Uterus (tissue), 4 donors: Measurements from ENCODE around the gene OSGEPL1. TPM values are rescaled to one million over a fixed set of nuclear protein-coding genes. Genes with fewer than 3 reads are reported as not detected.
"Not testable (repeated sequence)": the region's sequence is repeated elsewhere in the genome, so short reads cannot be mapped to it uniquely, and the experiment has no call there.

Experiments used
- DNase-seq, 2 donors: peaks; one replicate each; pipeline ENCODE4 v3.0.0-alpha.2; 2019 to 2020
- H3K27ac ChIP-seq, 2 donors: fragments of 200-600 bp; sonication (generic); 1 replicate in 1 of 2; 2 replicates in 1 of 2; pipeline ENCODE4 v1.5.1; 2016 to 2018
- H3K27me3 ChIP-seq, 2 donors: fragments of 200-600 bp; sonication (generic); one replicate each; pipeline ENCODE4 v1.5.1; 2018 to 2019; ENCODE audit warnings: control low read depth in 1 of 2
- H3K36me3 ChIP-seq, 2 donors: fragments of 200-600 bp; sonication (generic); one replicate each; pipeline ENCODE4 v1.5.1; 2019; ENCODE audit warnings: control low read depth in 1 of 2
- H3K4me1 ChIP-seq, 2 donors: fragments of 200-600 bp; sonication (generic); one replicate each; pipeline ENCODE4 v1.5.1; 2018 to 2019; ENCODE audit warnings: control low read depth in 1 of 2
- H3K4me3 ChIP-seq, 2 donors: fragments of 200-600 bp; sonication (generic); 1 replicate in 1 of 2; 2 replicates in 1 of 2; pipeline ENCODE4 v1.5.1; 2018 to 2019; ENCODE audit warnings: mild to moderate bottlenecking in 1 of 2
- H3K9me3 ChIP-seq, 2 donors: fragments of 200-600 bp; sonication (generic); one replicate each; pipeline ENCODE4 v1.5.1; 2019; ENCODE audit warnings: control low read depth in 1 of 2
- CTCF ChIP-seq, 4 experiments: fragments of 200-600 bp in 2 of 4; fragments of 450-650 bp in 2 of 4; sonication (generic) in 2 of 4; IDR thresholded peaks; one replicate each; pipeline ENCODE4 v1.5.1; 2016 to 2019; ENCODE audit warnings: antibody characterized with exemption in 4 of 4, mild to moderate bottlenecking in 2 of 4, moderate library complexity in 1 of 4
- POLR2A ChIP-seq, 2 donors: fragments of 450-650 bp; IDR thresholded peaks; one replicate each; pipeline ENCODE4 v1.6.1; 2016; ENCODE audit warnings: antibody characterized with exemption in 2 of 2, mild to moderate bottlenecking in 1 of 2, moderate library complexity in 1 of 2
- intact Hi-C: fragments of 100-400 bp; cut with DNase I; formaldehyde crosslinking; loops from one replicate; pipeline ENCODE4 v1.15.1; 2023; ENCODE audit warnings: low total_unique reads
- total RNA-seq, 4 donors: library from RNA; depleted of rRNA in 3 of 4; stranded (reverse); fragments of >200 nt in 3 of 4; gene quantifications; one replicate each; pipeline versions ENCODE4 v1.1.0 to v1.2.4, GENCODE V29; 2014 to 2023
- donor health status: DM: yes; HTN: yes; CAD: no.

Gene OSGEPL1
- total RNA-seq, 4 donors from 2014 or later, result 3.6 to 28.2 (median 6.2) TPM

GRCh38 chr2:189770590-189771322 is 8.2 kb upstream of the OSGEPL1 start:
- no peak for DNase-seq
- H3K36me3 ChIP-seq, result no peaks in the 10 kb centered on the region
- no peaks in the 10 kb centered on the region for H3K27me3 ChIP-seq
- no peak overlapping the region for H3K4me3 ChIP-seq
- TF ChIP-seq CTCF (IDR thresholded peaks at IDR 0.05) (no peak), POLR2A (IDR thresholded peaks at IDR 0.05) (no peak)
- intact Hi-C loops, result no loop called here
- H3K4me1 ChIP-seq, result no peaks in the 10 kb centered on the region
- H3K27ac ChIP-seq, result no peak overlapping the region
- H3K9me3 ChIP-seq, result no peaks in the 10 kb centered on the region

DNA sequence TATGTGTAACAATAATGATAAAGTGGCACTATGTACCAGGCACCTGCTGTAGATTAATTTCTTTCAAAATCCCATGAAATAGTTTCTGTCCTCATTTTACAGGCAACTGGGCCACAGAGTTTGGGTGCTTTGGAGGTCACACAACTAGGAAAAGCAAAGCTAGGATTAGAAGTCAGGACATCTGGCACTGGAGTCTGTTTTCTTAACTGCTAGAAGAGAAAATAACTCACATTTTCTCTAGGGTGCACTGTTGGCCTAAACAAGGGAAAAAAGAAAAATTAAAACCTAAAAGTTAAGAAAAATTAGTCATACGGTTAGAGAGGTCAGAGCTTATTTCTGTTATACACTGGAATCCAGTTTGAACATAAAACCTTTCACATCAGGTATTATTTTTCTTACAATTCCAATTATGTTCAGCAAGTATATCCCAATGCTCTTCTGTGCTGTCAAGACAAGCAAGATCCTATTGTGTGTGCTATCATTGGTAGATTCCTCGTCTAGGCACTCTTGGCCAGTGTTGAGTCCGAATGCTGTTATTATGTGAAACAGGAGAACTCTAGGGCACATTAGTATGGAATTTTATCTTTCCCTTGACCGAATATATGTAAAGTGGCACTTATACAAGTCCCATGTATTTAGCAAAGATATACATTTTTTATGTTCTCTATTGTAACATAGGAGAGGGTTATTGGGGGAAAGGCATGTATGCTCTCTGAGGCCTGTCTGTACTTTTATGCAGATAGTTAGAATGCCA is 1.5 kb upstream of the OSGEPL1 start:
- TF ChIP-seq POLR2A (IDR thresholded peaks at IDR 0.05), result no peak
- no peak for TF ChIP-seq CTCF (IDR thresholded peaks at IDR 0.05)
- Histone ChIP-seq H3K4me1 (no peaks in the 10 kb centered on the region), H3K4me3 (no peak overlapping the region), H3K9me3 (no peaks in the 10 kb centered on the region), H3K27ac (peak overlapping the region in 1 of 2 donors; percentile 94), H3K36me3 (no peaks in the 10 kb centered on the region), H3K27me3 (no peaks in the 10 kb centered on the region)
- intact Hi-C loops, result no loop called here
- DNase-seq, result no peak

GRCh38 chr2:189762229-189762550 is 402 bp downstream of the OSGEPL1 start:
- intact Hi-C loops, result no loop called here

DNA sequence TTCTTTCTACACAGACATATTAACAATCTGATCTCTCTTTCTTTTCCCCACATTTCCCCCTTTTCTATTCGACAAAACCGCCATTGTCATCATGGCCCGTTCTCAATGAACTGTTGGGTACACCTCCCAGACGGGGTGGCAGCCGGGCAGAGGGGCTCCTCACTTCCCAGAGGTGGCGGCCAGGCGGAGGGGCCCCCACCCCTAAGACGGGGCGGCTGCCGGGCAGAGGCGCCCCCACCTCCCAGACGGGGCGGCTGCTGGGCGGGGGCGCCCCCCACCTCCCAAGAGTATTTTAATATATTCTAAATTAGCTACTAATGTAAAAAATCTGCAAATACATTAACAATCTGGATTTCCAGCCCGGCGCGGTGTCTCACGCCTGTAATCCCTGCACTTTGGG is 2.4 kb downstream of the OSGEPL1 start:
- H3K4me3 ChIP-seq, DNase-seq, H3K27me3 ChIP-seq, H3K4me1 ChIP-seq, H3K36me3 ChIP-seq, intact Hi-C loops, H3K27ac ChIP-seq, H3K9me3 ChIP-seq: not testable (repeated sequence)

More at GRCh38 chr2:189762229-189762550, 402 bp downstream of the OSGEPL1 start:
- Histone ChIP-seq H3K4me1 (no peaks in the 10 kb centered on the region), H3K4me3 (peak overlapping the region; percentile 79 to 84), H3K36me3 (no peaks in the 10 kb centered on the region), H3K27ac (peak overlapping the region; percentile 85 to 94), H3K27me3 (no peaks in the 10 kb centered on the region), H3K9me3 (no peaks in the 10 kb centered on the region)
- DNase-seq, result no peak
- TF ChIP-seq CTCF (IDR thresholded peaks at IDR 0.05) (no peak), POLR2A (IDR thresholded peaks at IDR 0.05) (no peak)

GRCh38 chr2:189756311-189756952 is 6.2 kb downstream of the OSGEPL1 start:
- H3K27ac ChIP-seq, result no peak overlapping the region

More at GRCh38 chr2:189756311-189756952, 6.2 kb downstream of the OSGEPL1 start:
- intact Hi-C loops, result no loop called here
- Histone ChIP-seq H3K9me3 (no peaks in the 10 kb centered on the region), H3K36me3 (no peaks in the 10 kb centered on the region), H3K27me3 (no peaks in the 10 kb centered on the region), H3K4me1 (no peaks in the 10 kb centered on the region), H3K4me3 (no peak overlapping the region)
- TF ChIP-seq POLR2A (IDR thresholded peaks at IDR 0.05), result no peak
- no peak for TF ChIP-seq CTCF (IDR thresholded peaks at IDR 0.05)
- DNase-seq, result no peak
